Gastrocnemius medialis (tissue), 4 donors: ENCODE data around the gene FBXL19. TPM values are rescaled to one million over a fixed set of nuclear protein-coding genes. Genes with fewer than 3 reads are reported as not detected.

Experiments
- ATAC-seq, 2 donors: fragments of 150-250 bp; one replicate each; pipeline ENCODE4 v1.9.1; 2016
- DNase-seq, 2 donors: peaks; one replicate each; pipeline ENCODE4 v3.0.0-alpha.2; 2019
- H3K27ac ChIP-seq, 4 donors: fragments of 200-600 bp; sonication (generic); 1 replicate in 1 of 4; 2 replicates in 3 of 4; pipeline ENCODE4 v1.5.1; 2016 to 2018; ENCODE audit warnings: mild to moderate bottlenecking in 2 of 4, moderate library complexity in 1 of 4
- H3K27me3 ChIP-seq, 3 donors: fragments of 200-600 bp; sonication (generic) in 2 of 3; 1 replicate in 1 of 3; 2 replicates in 2 of 3; pipeline versions ENCODE4 v1.5.1 to v1.6.0; 2016 to 2019; ENCODE audit warnings: mild to moderate bottlenecking in 1 of 3, moderate library complexity in 1 of 3
- H3K36me3 ChIP-seq, 2 donors: fragments of 200-600 bp; sonication (generic) in 1 of 2; one replicate each; pipeline ENCODE4 v1.5.1; 2017 to 2018
- H3K4me1 ChIP-seq, 2 donors: fragments of 200-600 bp; sonication (generic) in 1 of 2; one replicate each; pipeline ENCODE4 v1.5.1; 2016 to 2017; ENCODE audit warnings: mild to moderate bottlenecking in 2 of 2
- H3K4me3 ChIP-seq, 4 donors: fragments of 200-600 bp; sonication (generic) in 3 of 4; 1 replicate in 1 of 4; 2 replicates in 3 of 4; pipeline ENCODE4 v1.5.1; 2016 to 2019; ENCODE audit warnings: mild to moderate bottlenecking in 2 of 4
- H3K9me3 ChIP-seq, 3 donors: fragments of 200-600 bp; sonication (generic) in 2 of 3; 1 replicate in 1 of 3; 2 replicates in 2 of 3; pipeline ENCODE4 v1.5.1; 2016 to 2019
- CTCF ChIP-seq, 5 experiments: fragments of 450-650 bp in 3 of 5; fragments of 200-600 bp in 2 of 5; sonication (generic) in 2 of 5; IDR thresholded peaks in 4 of 5; conservative IDR thresholded peaks in 1 of 5; 1 replicate in 4 of 5; 2 replicates in 1 of 5; pipeline ENCODE4 v1.5.1; 2016 to 2019; ENCODE audit warnings: antibody characterized with exemption in 5 of 5, mild to moderate bottlenecking in 3 of 5, moderate library complexity in 3 of 5
- POLR2A ChIP-seq, 2 donors: fragments of 450-650 bp; IDR thresholded peaks; one replicate each; pipeline ENCODE4 v1.6.1; 2017; ENCODE audit warnings: antibody characterized with exemption in 2 of 2, mild to moderate bottlenecking in 2 of 2, moderate library complexity in 2 of 2
- in situ Hi-C, 4 donors: fragments of 200-750 bp; cut with MboI; loops; one replicate each; pipeline versions ENCODE4 v1.15.0 to v1.8.0; 2017; ENCODE audit warnings: low sequenced_read_pairs in 4 of 4
- intact Hi-C: fragments of 100-400 bp; cut with DNase I; formaldehyde crosslinking; loops from one replicate; pipeline ENCODE4 v1.15.1; 2023; ENCODE audit warnings: low total_unique reads
- total RNA-seq, 4 donors: library from RNA; depleted of rRNA; stranded (reverse); fragments of >200 nt; gene quantifications; one replicate each; pipeline versions ENCODE4 v1.1.0 to v1.2.3, GENCODE V29; 2016

Gene FBXL19
- total RNA-seq, 4 donors from 2014 or later = 3.4 to 7.9 (median 4.8) TPM

DNA sequence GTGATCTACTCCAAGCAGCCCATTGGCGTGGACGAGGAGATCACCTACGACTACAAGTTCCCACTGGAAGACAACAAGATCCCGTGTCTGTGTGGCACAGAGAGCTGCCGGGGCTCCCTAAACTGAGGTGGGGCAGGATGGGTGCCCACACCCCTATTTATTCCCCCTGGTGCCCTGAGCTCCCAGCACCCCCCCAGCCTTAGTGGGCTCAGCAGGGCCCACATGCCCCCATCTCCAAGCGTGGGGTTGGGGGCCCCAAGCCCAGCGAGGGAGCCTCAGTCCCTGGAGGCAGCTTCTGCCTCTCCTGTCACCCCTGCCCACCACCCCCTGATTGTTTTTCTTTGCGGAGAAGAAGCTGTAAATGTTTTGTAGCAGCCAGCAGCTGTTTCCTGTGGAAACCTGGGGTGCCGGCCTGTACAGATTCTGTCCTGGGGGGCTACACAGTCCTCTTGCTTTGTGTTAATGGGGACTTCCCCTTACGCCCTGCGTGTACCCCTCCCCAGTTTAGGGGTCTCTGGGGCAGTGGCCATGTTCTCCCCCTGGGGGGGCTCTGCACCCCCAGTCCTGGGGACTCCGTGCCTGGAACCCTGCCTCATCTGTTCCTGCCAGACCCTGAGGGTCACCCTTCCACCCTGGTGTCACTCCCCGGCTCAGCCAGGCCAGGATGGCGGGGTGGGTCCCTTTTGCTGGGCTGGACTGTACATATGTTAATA, 60.7 kb downstream of the FBXL19 start:
- DNase-seq (no peak), ATAC-seq (no peak)
- no peaks in the 10 kb centered on the region for H3K9me3 ChIP-seq
- no peak overlapping the region for H3K27ac ChIP-seq
- peaks cover 0 to 42% of the 10 kb centered on the region in 2 donors for H3K36me3 ChIP-seq
- no peak for TF ChIP-seq POLR2A (IDR thresholded peaks at IDR 0.05)
- in situ Hi-C loops (loop anchor here in 3 of 4 donors (10.0 to 25.0 kb wide), 5 partner anchors 103 to 878 kb away; partner anchors contain the start of genes ZNF267 (in 3 of the 3), ZNF843 (in 2 of the 3), COX6A2 (in 1 of the 3) and PRSS36 (in 1 of the 3)), intact Hi-C loops (loop anchor here (1.0 to 10.0 kb wide), 5 partner anchors 111 to 885 kb away; partner anchors contain the start of genes VKORC1 and ZNF843)
- H3K27me3 ChIP-seq = no peaks in the 10 kb centered on the region
- H3K4me3 ChIP-seq = no peak overlapping the region
- H3K4me1 ChIP-seq = peaks cover 9 to 15% of the 10 kb centered on the region in 2 donors

DNA sequence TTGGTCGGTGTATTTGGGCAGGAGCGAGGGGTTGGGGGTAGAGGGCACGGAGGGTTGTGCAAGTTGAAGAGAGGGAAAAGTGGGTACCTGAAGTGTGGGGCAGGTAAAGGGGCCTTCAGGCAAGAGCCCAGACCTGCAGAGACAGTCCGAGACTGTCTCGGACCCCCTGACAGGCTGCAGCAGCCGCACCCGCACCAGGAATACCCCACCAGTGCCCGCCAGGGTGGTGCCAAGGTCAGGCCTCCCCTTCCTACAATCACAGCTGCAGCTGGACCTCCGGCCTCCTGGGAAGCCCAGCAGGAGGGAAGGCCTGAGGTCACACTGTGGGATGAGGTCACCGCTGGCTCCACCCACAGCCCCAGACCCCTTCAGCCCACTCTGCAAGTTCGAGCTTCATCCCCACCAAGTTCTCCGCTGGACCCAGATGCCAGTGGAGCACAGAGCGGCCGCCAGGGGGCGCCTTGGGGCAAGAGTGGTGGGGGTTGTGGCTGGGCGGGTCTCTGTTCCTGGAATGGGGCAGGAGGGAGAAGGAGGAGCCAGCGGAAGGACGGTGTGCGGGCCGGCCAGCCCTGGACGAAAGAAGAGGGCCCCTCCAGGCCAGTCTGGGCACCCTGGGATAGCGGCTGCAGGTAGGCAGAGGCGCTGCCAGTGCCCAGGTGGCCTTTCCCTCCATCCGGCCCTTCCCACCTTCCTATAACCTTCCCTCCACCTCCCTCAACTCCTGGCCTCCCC, 61.5 kb downstream of the FBXL19 start, which contains the start of gene HSD3B7:
TSS of gene HSD3B7 (plus strand) at position 539 of the 732 bp plus-strand sequence. CDS start 452 bp downstream, outside the sequence.
- peak; percentile 81 to 87 for ATAC-seq

GRCh38 chr16:30985401-30986128, 62.2 kb downstream of the FBXL19 start:
- TF ChIP-seq POLR2A (IDR thresholded peaks at IDR 0.05) = no peak
- no peak for TF ChIP-seq CTCF (IDR thresholded peaks at IDR 0.05 in 4 of 5, conservative IDR thresholded peaks at IDR 0.05 in 1 of 5)
- ATAC-seq (peak; percentile 61 to 64), DNase-seq (peak; percentile 26 to 75)
- Histone ChIP-seq H3K4me1 (peaks cover 9 to 15% of the 10 kb centered on the region in 2 donors), H3K9me3 (no peaks in the 10 kb centered on the region), H3K36me3 (peaks cover 0 to 27% of the 10 kb centered on the region in 2 donors), H3K27me3 (no peaks in the 10 kb centered on the region), H3K4me3 (peak overlapping the region; percentile 50 to 66 (median 55)), H3K27ac (peak overlapping the region; percentile 69 to 86 (median 78))
- in situ Hi-C loops (loop anchor here in 3 of 4 donors (10.0 to 25.0 kb wide), 5 partner anchors 102 to 877 kb away; partner anchors contain the start of genes ZNF267 (in 3 of the 3), ZNF843 (in 2 of the 3), COX6A2 (in 1 of the 3) and PRSS36 (in 1 of the 3)), intact Hi-C loops (loop anchor here (2.0 to 10.0 kb wide), 5 partner anchors 87 to 883 kb away; partner anchors contain the start of genes VKORC1, ZNF646, ZNF668 and ZNF843)

More for the DNA sequence above, 61.5 kb downstream of the FBXL19 start, which contains the start of gene HSD3B7:
- Histone ChIP-seq H3K27ac (peak within 1 kb of the TSS; percentile 69 to 86 (median 78)), H3K36me3 (peaks cover 0 to 34% of the 10 kb centered on the region in 2 donors), H3K9me3 (no peaks in the 10 kb centered on the region), H3K4me1 (peaks cover 9 to 15% of the 10 kb centered on the region in 2 donors), H3K4me3 (peak within 1 kb of the TSS; percentile 50 to 66 (median 55)), H3K27me3 (no peaks in the 10 kb centered on the region)
- intact Hi-C loops = loop anchor here (1.0 to 10.0 kb wide), 6 partner anchors 87 to 884 kb away; partner anchors contain the start of genes VKORC1, ZNF646, ZNF668 and ZNF843
- DNase-seq = peak; percentile 75 to 85
- in situ Hi-C loops = loop anchor here in 3 of 4 donors (10.0 to 25.0 kb wide), 5 partner anchors 102 to 877 kb away; partner anchors contain the start of genes ZNF267 (in 3 of the 3), ZNF843 (in 2 of the 3), COX6A2 (in 1 of the 3) and PRSS36 (in 1 of the 3)
- TF ChIP-seq CTCF (IDR thresholded peaks at IDR 0.05 in 4 of 5, conservative IDR thresholded peaks at IDR 0.05 in 1 of 5) = peak; percentile 85 to 98 (median 96)
- TF ChIP-seq POLR2A (IDR thresholded peaks at IDR 0.05) = no peak

DNA sequence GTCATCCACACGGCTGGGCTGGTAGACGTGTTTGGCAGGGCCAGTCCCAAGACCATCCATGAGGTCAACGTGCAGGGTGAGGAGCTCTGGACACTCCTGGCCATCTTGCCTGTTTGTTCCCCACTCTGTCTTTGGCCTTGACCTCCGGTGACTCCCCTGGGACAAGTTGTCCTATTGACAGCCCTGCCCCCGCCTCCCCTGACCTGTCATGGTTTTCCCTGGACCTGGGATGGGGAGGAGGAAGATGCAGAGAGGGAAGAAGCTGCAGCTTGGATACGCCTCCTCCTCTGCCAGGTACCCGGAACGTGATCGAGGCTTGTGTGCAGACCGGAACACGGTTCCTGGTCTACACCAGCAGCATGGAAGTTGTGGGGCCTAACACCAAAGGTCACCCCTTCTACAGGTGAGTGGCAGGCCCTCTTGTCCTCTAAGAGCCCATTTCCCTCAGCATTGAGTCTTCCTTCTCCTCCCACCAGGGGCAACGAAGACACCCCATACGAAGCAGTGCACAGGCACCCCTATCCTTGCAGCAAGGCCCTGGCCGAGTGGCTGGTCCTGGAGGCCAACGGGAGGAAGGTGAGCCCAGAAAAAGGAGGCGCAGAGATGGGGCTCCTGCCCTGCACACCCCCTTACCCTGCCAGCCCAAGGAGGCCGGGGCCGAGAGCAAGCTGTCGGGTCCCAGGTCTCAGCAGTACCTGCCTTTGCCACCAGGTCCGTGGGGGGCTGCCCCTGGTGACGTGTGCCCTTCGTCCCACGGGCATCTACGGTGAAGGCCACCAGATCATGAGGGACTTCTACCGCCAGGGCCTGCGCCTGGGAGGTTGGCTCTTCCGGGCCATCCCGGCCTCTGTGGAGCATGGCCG, 63.0 kb downstream of the FBXL19 start:
- Histone ChIP-seq H3K36me3 (peaks cover 0 to 19% of the 10 kb centered on the region in 2 donors), H3K27me3 (no peaks in the 10 kb centered on the region), H3K4me3 (no peak overlapping the region), H3K9me3 (no peaks in the 10 kb centered on the region), H3K27ac (peak overlapping the region; percentile 69 to 86 (median 78)), H3K4me1 (peaks cover 9 to 15% of the 10 kb centered on the region in 2 donors)
- in situ Hi-C loops = loop anchor here in 3 of 4 donors (10.0 to 25.0 kb wide), 5 partner anchors 101 to 876 kb away; partner anchors contain the start of genes ZNF267 (in 3 of the 3), ZNF843 (in 2 of the 3), COX6A2 (in 1 of the 3) and PRSS36 (in 1 of the 3)
- TF ChIP-seq CTCF (IDR thresholded peaks at IDR 0.05 in 4 of 5, conservative IDR thresholded peaks at IDR 0.05 in 1 of 5) = no peak
- TF ChIP-seq POLR2A (IDR thresholded peaks at IDR 0.05) = no peak
- DNase-seq (no peak), ATAC-seq (no peak)
- intact Hi-C loops = loop anchor here (5.0 to 10.0 kb wide), 2 partner anchors 86 to 728 kb away; partner anchors contain the start of genes ZNF646 and ZNF668
